ENCODE measurements around the gene TARDBP. TPM values are rescaled to one million over a fixed set of nuclear protein-coding genes. Genes with fewer than 3 reads are reported as not detected.
"Not testable (repeated sequence)": the region's sequence is repeated elsewhere in the genome, so short reads cannot be mapped to it uniquely, and the experiment has no call there.

Gene TARDBP
- polyA plus RNA-seq, 1 experiment: 55.5 TPM

DNA sequence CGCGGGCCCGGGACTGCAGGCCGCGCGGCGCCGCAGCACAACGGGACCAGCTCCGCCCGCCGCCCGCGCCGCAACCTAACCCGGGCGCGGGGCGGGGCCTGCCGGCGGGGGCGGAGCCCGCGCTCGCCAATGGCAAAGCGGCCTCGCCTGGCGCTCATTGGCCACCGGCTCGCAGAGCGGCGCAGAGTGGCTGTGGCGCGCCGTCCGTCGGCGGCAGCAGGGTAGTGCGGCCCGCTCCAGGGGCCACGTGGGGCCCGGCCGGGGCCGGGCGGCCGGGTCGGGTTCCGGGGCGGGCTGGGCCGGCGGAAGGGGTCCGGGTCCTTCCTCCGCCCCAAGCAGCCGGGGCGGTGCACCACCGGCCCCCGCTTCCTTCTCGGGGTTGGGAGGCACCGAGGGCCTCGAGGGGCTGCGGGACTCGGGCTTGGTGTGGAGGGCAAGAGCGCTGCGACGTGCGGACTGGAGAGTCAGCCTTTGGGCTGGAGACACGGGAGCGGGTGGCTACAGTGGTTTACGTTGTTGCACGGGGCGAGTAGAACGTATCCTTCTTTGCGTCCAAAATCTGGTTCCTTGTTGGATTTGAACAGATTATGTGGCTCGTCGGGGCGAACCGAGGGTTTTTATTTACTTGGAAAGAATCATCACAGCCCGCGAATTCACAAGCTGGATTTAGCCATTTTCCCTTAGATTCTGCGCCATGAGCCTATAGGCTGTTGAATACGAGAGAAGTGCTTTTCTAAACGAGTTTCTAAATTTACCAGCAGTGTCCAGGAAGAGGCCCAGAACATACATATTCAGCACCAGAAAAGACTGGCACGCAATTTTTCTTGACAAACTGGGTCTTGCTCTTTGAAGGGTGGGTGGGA, 47.7 kb downstream of the TARDBP start, which contains the start of gene SRM:
Gene SRM, minus strand, starts transcription at position 51 of the 863 bp plus-strand sequence. CDS start 75 bp downstream, outside the sequence.
- no peaks in the 10 kb centered on the region for H3K27me3 ChIP-seq (ENCODE audit: control insufficient read depth, insufficient read depth, low read length)
- peaks cover 20% of the 10 kb centered on the region for H3K36me3 ChIP-seq (ENCODE audit: control insufficient read depth, insufficient read depth, low read length)
- CTCF ChIA-PET: interaction anchor here (3.6 kb wide), 1 partner anchor 22 kb away, joined by 17 read pairs; no protein-coding TSS in a partner anchor
- peak within 1 kb of the TSS; percentile 96 for H3K4me3 ChIP-seq (ENCODE audit: low read depth, low read length)
- DNase-seq (ENCODE audit: low read depth): peak; percentile 55
- TF ChIP-seq, protein P1, sequence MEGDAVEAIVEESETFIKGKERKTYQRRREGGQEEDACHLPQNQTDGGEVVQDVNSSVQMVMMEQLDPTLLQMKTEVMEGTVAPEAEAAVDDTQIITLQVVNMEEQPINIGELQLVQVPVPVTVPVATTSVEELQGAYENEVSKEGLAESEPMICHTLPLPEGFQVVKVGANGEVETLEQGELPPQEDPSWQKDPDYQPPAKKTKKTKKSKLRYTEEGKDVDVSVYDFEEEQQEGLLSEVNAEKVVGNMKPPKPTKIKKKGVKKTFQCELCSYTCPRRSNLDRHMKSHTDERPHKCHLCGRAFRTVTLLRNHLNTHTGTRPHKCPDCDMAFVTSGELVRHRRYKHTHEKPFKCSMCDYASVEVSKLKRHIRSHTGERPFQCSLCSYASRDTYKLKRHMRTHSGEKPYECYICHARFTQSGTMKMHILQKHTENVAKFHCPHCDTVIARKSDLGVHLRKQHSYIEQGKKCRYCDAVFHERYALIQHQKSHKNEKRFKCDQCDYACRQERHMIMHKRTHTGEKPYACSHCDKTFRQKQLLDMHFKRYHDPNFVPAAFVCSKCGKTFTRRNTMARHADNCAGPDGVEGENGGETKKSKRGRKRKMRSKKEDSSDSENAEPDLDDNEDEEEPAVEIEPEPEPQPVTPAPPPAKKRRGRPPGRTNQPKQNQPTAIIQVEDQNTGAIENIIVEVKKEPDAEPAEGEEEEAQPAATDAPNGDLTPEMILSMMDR (IDR thresholded peaks at IDR 0.05; ENCODE audit: insufficient read depth, low read depth, low read length): no peak
- POLR2A ChIA-PET: no interaction called here

DNA sequence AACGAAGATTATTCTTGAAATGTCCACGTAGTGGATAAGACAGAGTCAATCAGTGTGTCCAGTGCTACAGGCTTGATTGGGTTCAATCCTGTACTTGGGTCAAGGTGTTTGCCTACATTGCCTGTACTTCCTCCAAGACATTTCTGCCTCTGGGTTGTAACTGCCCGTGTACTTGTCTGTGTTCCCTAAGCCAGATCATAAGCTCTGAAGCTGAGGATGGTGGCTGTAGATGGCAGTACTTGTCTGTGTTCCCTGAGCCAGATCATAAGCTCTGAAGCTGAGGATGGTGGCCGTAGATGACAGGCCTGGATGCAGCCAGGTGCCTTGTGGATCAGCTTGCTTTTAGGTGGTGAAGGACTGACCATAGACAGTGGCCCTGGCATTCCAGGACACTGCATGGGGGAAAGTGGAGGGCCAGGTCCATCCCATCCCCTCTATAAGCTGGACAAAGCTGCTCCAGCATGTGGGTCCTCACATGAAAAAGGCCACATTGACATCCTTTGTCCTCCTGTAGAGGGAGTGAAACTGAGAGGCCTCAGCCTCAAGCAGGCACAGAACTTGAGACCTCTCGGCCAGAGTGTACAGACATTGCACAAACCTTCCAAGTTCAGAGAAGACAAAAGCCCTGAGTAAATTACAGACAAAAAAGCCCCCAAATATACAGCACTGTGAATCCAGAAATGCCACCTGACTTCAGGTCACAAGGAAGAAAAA, 49.4 kb downstream of the TARDBP start:
- ChIA-PET POLR2A (no interaction called here), CTCF (interaction anchor here (0.7 to 3.6 kb wide), 3 partner anchors 24 to 584 kb away, joined by 3 to 17 read pairs (median 4); no protein-coding TSS in a partner anchor)
- no peak for DNase-seq (ENCODE audit: low read depth)
- peaks cover 19% of the 10 kb centered on the region for H3K36me3 ChIP-seq (ENCODE audit: control insufficient read depth, insufficient read depth, low read length)
- H3K27me3 ChIP-seq (ENCODE audit: control insufficient read depth, insufficient read depth, low read length): no peaks in the 10 kb centered on the region
- TF ChIP-seq, protein P1 (IDR thresholded peaks at IDR 0.05; ENCODE audit: insufficient read depth, low read depth, low read length): no peak
- no peak overlapping the region for H3K4me3 ChIP-seq (ENCODE audit: low read depth, low read length)

DNA sequence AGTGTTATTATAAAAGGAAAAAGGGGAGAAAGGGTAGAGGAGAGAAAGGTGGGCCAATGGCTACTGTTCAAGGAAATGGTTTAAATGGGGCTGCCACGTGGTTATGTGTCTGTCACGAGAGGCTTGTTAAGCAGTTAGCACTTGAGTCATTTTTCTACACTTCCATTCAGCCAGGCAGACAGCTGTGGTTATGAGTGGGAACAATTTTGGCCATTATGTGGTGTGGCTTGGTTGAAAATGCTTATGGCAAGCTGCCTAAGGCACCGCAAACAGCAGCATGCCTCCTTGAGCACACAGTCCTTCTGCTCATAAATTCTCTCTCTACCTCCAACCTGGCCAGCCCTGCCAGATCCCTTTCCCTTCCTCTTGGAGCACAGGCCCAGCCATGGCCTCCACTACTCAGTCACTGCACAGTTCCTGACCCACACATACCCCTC, 50.5 kb downstream of the TARDBP start:
- POLR2A ChIA-PET: interaction anchor here (0.7 kb wide), 1 partner anchor 36 kb away, joined by 11 read pairs; no protein-coding TSS in a partner anchor
- CTCF ChIA-PET: interaction anchor here (0.6 to 3.6 kb wide), 3 partner anchors 25 to 604 kb away, joined by 3 to 17 read pairs (median 4); no protein-coding TSS in a partner anchor

DNA sequence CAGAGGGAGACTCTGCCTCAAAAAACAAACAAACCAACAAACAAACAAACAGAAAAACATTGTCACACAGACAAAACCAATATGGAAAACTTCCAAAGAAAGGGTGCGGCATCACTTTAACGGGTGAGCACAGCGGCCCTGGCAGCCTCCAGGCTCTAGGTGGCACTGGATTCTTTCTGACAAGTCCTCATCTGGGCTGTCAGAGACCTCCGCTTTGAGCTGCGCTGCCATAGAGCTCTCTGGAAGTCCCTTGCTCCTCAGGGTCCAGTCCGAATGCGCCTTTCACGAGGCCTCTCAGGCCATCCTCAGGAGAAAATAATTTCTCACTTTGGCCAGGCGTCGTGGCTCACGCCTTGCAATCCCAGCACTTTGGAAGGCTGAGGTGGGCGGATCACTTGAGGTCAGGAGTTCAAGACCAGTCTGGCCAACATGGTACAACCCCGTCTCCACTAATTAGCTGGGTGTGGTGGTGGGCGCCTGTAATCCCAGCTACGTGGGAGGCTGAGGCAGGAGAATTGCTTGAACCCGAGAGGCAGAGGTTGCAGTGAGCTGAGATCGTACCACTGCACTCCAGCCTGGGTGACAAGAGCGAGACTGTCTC, 51.6 kb downstream of the TARDBP start:
- DNase-seq (ENCODE audit: low read depth); H3K4me3 ChIP-seq (ENCODE audit: low read depth, low read length); POLR2A ChIA-PET; H3K27me3 ChIP-seq (ENCODE audit: control insufficient read depth, insufficient read depth, low read length): not testable (repeated sequence)
- CTCF ChIA-PET: interaction anchor here (1.5 kb wide), 1 partner anchor 177 kb away, joined by 3 read pairs; no protein-coding TSS in a partner anchor
- H3K36me3 ChIP-seq (ENCODE audit: control insufficient read depth, insufficient read depth, low read length): peaks cover 28% of the 10 kb centered on the region

More for the DNA sequence above, 50.5 kb downstream of the TARDBP start:
- TF ChIP-seq, protein P1 (IDR thresholded peaks at IDR 0.05; ENCODE audit: insufficient read depth, low read depth, low read length): no peak
- no peak overlapping the region for H3K4me3 ChIP-seq (ENCODE audit: low read depth, low read length)
- no peak for DNase-seq (ENCODE audit: low read depth)
- H3K27me3 ChIP-seq (ENCODE audit: control insufficient read depth, insufficient read depth, low read length): no peaks in the 10 kb centered on the region
- H3K36me3 ChIP-seq (ENCODE audit: control insufficient read depth, insufficient read depth, low read length): peaks cover 21% of the 10 kb centered on the region

DNA sequence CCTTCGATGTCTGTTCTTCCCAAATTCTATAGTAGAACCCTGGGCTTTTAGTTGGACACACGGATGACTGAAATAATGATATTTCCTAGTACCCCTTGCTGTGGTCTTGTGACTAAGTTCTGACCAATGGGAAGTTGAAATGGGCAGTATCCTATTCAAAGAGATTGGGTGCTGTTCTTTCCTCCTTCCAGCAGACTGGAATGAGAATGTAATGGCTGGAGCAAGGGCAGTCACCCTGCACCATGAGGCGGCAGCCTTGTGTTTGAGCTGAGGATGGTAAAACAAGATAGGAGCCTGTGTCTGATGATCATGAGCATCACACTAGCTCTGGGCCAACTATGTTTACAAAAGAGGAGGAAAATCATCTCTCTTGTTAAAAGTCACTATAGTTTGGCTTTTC, 52.5 kb downstream of the TARDBP start:
- TF ChIP-seq, protein P1 (IDR thresholded peaks at IDR 0.05; ENCODE audit: insufficient read depth, low read depth, low read length): no peak
- DNase-seq (ENCODE audit: low read depth): no peak
- Histone ChIP-seq H3K27me3 (ENCODE audit: control insufficient read depth, insufficient read depth, low read length) (no peaks in the 10 kb centered on the region), H3K4me3 (ENCODE audit: low read depth, low read length) (no peak overlapping the region), H3K36me3 (ENCODE audit: control insufficient read depth, insufficient read depth, low read length) (peaks cover 31% of the 10 kb centered on the region)
- CTCF ChIA-PET: interaction anchor here (0.6 to 0.8 kb wide), 2 partner anchors 28 to 119 kb away, joined by 3 read pairs; no protein-coding TSS in a partner anchor
- POLR2A ChIA-PET: no interaction called here
